HTERT RPE-1 (cell line): ENCODE results near the gene ATOH1.

Source experiments
- in situ Hi-C: fragments of 300-500 bp; cut with MboI; formaldehyde crosslinking; loops from 4 replicates; pipeline ENCODE4 v1.14.3; 2020; ENCODE audit warnings: low sequenced_read_pairs

The ATOH1 gene

DNA sequence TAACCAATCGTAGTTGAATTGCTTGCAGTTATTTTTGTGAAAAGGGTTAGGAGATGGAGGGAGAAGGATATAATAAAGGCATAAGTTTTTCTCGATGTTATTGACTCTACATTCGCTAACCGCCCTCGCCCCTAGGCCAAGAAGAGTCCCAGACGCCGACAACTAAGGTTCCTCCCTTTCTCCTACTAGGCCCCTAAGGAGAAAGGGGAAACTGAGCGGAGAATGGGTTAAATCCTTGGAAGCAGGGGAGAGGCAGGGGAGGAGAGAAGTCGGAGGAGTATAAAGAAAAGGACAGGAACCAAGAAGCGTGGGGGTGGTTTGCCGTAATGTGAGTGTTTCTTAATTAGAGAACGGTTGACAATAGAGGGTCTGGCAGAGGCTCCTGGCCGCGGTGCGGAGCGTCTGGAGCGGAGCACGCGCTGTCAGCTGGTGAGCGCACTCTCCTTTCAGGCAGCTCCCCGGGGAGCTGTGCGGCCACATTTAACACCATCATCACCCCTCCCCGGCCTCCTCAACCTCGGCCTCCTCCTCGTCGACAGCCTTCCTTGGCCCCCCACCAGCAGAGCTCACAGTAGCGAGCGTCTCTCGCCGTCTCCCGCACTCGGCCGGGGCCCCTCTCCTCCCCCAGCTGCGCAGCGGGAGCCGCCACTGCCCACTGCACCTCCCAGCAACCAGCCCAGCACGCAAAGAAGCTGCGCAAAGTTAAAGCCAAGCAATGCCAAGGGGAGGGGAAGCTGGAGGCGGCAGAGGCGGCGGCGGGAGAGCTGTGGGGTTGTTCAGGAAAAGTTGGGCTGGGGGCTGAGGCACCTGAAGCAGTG, 5.9 kb downstream of the ATOH1 start:
- in situ Hi-C loops = no loop called here

DNA sequence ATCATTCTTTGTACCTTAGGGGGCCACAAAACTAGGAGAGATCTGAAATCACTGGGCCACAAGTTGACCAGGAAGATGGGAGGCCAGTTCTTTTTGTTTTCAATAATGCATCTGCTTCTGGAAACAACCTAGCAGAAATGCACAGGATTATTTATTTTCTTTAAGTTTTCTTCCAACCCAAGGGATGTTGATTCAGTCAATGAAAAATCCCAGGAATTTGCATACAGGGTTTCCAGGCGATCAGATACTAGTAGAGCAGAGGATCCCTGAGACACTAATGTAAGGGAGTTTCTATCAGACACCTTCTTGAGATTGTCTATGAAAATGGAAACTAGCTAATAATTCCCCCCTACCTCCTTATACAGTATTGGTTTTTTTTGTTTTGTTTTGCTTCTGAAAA, 7.4 kb downstream of the ATOH1 start:
- in situ Hi-C loops = no loop called here

DNA sequence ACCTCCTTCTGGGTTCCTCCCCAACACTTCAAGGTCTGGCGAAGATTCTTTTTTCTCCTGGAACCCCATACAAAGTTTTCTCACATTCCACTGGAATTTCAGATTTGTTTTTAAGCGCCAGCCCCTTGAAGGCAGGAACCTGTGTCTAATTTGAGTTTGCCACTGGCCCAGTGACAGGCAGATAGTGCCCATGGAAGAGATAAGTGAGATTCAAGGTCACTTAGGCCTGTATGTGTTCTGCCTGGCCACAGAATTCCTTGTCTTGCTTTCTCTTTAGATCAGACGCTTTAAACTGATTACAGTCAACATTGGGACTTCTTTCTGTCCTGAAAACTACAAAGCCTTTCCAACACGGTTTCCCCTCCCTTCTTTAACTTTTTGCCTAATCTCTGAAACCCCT, 11.2 kb downstream of the ATOH1 start:
- in situ Hi-C loops = no loop called here

DNA sequence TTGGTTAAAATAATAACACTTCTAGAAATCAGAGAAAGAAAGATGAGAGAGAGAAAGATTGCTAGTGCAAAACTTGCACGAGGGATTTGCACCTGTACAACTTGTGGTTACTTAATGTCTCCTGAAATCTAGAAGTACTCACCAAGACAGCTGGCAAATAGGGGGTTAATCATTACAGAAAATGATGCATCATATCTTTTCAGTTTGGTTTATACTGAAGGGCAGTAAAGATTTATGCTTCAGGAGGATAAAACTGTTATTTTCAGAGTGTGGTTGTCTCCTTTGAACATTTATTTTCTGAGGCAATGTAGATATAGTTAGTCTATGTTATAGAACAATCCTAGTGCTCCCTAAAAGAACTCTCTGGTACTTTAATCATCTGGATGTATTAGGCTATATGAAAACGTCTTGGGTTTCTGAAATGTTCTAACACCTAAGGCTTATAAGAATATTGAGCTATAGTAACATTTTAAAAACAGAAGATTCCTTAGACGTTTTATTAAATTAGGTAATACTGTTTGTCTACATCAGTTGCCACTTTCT, 13.3 kb downstream of the ATOH1 start:
- in situ Hi-C loops = no loop called here

DNA sequence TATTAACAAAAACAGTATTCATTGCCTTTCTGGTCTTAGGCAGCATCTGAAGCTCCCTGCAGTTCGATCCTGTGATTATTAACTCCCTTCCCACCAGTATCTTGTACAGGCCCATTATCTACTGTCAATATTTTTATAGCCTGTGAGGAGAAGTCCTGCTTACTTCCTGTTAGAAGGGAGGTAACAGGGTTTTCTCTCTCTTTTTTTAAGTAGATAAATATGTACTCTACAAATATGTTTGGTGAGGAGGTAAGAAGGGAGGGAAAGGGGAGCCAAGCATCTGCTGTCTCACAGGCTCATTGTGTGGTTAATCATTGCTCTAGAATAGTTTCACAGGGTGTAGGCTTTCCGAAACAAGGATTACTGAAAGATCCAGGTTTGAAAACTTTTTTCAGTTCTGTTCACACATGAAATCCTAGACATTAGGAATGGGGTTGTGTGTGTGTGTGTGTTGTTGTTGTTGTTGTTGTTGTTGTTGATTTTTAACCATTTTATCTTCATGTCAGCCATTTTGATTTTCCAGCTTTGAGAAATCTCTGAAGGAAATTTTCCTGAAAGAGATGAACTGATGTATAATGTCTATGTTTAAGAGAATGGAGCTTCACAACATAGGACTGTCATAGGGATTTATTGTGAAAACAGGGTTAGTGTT, 14.2 kb downstream of the ATOH1 start:
- in situ Hi-C loops = no loop called here

DNA sequence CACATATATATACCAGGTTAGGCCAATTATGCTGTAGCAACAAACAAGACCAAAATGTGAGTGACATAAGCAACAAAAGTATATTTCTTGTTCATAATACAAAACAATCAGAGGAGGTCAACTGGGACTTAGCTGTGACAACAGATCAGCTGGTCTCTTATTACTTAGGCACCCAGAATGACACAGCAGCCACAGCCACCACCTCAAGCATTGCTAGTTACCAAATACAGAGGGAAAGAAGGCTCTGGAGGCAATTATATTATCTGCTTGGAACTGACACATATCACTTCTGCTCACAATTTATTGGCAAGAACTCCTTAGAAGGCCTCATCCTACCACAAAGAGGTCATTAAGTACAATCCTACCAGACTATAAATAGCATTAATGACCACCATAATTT, 15.2 kb downstream of the ATOH1 start:
- in situ Hi-C loops = no loop called here

DNA sequence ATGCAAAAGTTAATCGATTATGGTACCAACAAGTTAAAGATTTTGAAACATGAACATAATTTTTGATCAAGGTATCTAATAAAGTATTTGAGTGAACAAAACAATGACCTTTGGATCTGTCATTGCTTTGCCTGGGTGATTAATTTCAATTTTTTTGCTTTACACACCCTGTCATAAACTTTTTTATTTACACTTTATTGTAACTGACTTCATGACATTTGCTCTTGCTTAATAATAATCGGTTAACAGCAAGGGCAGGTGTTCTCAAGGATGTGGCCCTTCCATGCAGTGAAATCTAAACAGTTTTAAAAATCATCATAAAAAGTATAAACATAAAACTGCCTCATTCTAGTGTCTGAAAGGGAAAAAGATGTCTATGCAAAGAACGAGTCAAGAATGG, 24.1 kb downstream of the ATOH1 start:
- in situ Hi-C loops = no loop called here

DNA sequence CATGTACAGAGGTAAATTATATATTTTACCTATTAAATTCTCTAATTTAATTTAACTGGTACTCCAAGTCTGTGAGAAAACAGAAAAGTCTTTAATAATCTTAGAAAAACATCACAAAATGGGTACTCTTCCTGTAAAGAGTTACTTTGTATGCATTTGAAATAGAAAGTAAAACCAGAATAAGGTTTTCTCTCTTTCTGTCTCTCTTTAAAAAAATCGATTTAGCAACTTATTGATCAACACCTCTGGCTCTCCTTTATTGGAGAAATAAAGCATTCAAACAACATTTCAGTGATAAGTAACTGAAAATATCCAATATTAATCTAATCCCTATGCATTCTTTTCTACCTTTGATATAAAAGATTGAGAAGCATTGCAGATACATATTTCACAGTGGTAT, 27.4 kb downstream of the ATOH1 start:
- in situ Hi-C loops = no loop called here

DNA sequence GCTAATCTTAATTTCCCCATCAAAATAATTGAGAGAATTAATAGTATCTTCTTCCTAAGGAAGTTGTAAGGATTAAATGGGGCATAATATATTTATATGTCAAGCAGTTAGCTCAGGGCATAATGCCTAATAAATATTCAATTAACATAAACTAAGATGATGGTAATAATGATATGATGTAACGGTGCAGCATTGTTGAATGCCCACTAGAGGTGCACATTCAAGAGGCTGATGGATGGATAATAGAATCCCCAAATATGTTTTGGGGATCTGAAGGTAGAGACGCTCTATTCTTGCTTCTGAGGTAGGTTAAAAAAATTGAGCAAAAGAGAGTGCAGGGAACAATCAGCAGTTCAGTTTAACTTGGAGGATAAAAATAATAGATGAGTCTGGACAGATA, 37.1 kb downstream of the ATOH1 start:
- in situ Hi-C loops = no loop called here

DNA sequence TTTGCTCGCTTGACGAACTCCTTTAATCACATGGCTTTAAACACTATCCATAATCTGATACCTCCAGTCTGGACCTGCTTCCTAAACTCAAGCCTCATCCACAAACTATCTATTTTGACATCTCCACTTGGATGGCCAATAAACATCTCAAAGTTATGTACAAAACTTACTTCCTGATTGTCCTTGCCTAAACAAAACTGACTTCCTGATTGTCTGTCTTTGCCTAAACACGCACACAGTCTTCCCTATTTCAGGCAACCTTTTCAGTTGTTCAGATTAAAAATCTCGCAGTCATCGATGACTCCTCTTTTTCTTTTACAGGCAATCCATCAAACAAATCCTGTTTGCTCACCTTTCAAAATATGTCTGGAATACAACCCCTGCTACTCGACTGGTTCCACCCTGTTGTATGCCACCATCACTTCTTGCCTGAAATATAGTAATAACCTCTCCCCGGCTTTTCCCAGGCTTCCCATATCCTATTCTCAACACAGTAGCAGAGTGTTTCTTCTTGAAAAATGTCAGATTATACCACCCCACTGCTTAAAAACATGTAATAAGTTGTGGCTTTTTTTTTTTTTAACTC, 39.0 kb downstream of the ATOH1 start:
- in situ Hi-C loops = no loop called here

DNA sequence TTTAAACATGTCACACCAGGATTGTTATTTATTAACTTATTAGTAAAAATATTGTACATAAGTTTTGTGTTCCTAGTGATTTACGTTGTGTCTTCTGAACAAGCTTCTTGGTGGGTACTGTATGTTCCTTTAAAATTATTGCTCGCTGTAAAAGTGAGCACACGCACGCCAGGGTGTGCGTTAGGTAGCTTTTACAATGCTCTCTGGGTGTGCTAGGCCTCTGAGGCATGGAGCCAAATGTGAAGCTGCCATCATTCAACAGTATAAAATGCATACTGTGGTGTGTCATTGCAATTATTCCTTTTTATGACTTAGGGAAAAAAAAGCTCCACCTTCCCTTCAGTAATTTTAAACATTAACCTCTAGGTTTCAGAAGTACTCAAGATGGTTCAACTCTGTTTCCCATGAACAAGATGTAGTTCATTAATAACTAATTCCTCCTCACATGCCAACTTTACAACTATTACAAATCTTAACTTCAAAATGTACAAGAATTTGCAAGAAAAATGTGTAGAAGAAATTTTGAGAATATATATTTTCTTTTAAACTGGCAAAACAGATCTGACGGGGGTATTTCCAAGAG, 42.4 kb downstream of the ATOH1 start:
- in situ Hi-C loops = no loop called here

DNA sequence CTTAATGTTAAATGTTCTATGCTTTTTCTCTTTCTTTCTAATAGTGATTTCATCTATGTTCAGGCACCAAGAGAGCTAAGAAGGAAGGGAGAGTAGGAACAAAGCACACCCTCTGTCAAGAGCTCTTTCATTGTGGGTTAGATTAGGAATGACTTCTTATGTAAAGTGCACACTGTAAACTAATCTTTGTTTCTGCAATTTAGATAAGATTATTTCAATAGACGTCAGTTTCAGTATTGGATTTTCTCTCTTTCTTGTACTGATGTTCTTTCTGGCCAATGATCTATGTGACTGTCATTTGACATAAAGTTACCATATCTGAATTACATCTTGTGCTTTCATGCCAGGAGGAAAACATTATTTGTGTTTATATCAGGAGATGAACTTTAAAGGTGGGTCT, 48.2 kb downstream of the ATOH1 start:
- in situ Hi-C loops = no loop called here

DNA sequence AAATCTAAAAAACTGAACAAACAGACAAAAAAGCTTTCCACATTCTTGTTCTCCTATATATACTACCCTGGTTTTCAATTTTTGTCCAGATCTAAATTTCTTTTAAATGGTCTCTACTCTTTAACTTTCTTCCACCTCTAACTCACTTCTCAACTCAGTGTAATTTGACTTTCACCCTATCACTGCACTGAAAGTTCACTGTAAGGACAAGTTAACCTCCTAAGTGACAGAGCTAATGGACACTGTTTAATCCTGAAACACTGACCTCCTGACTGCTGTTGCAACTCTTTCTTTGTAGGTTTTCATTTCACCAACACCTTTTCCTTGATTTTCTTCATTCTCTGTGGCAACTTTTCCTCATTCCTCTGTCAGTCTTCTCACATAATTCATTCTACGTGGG, 50.0 kb downstream of the ATOH1 start:
- in situ Hi-C loops = no loop called here

DNA sequence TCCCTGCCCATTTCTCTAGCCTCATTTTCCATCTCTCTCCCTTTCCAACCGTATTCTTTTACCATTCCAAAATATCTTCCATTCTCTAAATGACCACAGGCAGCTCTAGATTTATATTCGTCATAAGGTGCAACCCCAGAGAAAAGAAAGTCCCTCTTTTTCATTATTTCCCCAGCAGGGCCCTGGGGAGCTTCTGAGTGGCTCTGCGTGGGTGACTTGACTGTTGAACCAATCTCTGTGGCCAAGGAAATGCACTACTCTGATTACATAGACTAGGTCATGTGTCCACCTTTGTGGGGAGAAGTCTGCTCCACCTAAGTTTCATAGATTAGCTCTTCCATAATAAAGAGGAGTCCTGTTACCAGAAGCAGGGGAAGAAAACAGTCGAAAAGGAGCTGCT, 51.4 kb downstream of the ATOH1 start:
- in situ Hi-C loops = no loop called here
